Measurements from ENCODE around the gene MON1A.
"Not testable (repeated sequence)": the region's sequence is repeated elsewhere in the genome, so short reads cannot be mapped to it uniquely, and the experiment has no call there.

MON1A gene

GRCh38 chr3:49906073-49906743 is 23.4 kb downstream of the MON1A start:
- peak; percentile 80 for TF ChIP-seq CTCF (IDR thresholded peaks at IDR 0.05; ENCODE audit: borderline replicate concordance, insufficient read depth, low read depth, low read length)
- peak overlapping the region; percentile 22 for H3K4me3 ChIP-seq (ENCODE audit: low read depth, low read length)

GRCh38 chr3:49904448-49904847 is 25.2 kb downstream of the MON1A start:
- H3K4me3 ChIP-seq (ENCODE audit: low read depth, low read length), result not testable (repeated sequence)

GRCh38 chr3:49903451-49904424 is 25.9 kb downstream of the MON1A start, which contains the start of gene MST1R:
MST1R (minus strand) TSS chr3:49903873; CDS start chr3:49903609, 264 bp downstream.
- TF ChIP-seq CTCF (IDR thresholded peaks at IDR 0.05; ENCODE audit: borderline replicate concordance, insufficient read depth, low read depth, low read length), result no peak

GRCh38 chr3:49902511-49903345 is 26.9 kb downstream of the MON1A start:
- H3K4me3 ChIP-seq (ENCODE audit: low read depth, low read length), result no peak overlapping the region
- no peak for TF ChIP-seq CTCF (IDR thresholded peaks at IDR 0.05; ENCODE audit: borderline replicate concordance, insufficient read depth, low read depth, low read length)

More at GRCh38 chr3:49903451-49904424, 25.9 kb downstream of the MON1A start, which contains the start of gene MST1R:
- peak within 1 kb of the TSS; percentile 13 for H3K4me3 ChIP-seq (ENCODE audit: low read depth, low read length)

- H3K4me3 ChIP-seq (ENCODE audit: low read depth, low read length), result no peak overlapping the region
- TF ChIP-seq CTCF (IDR thresholded peaks at IDR 0.05; ENCODE audit: borderline replicate concordance, insufficient read depth, low read depth, low read length), result no peak
These were observed 28.0 kb downstream of the MON1A start for GRCh38 chr3:49901366-49902339.

- H3K4me3 ChIP-seq (ENCODE audit: low read depth, low read length), result no peak overlapping the region
- TF ChIP-seq CTCF (IDR thresholded peaks at IDR 0.05; ENCODE audit: borderline replicate concordance, insufficient read depth, low read depth, low read length), result no peak
These were observed 29.0 kb downstream of the MON1A start for GRCh38 chr3:49900491-49901153.

Measured in GM12875 (cell line).